ENCODE measurements around the gene HSPBP1. TPM values are rescaled to one million over a fixed set of nuclear protein-coding genes. Genes with fewer than 3 reads are reported as not detected.
"Not testable (repeated sequence)": the region's sequence is repeated elsewhere in the genome, so short reads cannot be mapped to it uniquely, and the experiment has no call there.

The HSPBP1 gene
- total and polyA plus RNA-seq, 2 of the 4 experiments (the other 2 are of a cell fraction): 21.0 to 43.2 TPM

DNA sequence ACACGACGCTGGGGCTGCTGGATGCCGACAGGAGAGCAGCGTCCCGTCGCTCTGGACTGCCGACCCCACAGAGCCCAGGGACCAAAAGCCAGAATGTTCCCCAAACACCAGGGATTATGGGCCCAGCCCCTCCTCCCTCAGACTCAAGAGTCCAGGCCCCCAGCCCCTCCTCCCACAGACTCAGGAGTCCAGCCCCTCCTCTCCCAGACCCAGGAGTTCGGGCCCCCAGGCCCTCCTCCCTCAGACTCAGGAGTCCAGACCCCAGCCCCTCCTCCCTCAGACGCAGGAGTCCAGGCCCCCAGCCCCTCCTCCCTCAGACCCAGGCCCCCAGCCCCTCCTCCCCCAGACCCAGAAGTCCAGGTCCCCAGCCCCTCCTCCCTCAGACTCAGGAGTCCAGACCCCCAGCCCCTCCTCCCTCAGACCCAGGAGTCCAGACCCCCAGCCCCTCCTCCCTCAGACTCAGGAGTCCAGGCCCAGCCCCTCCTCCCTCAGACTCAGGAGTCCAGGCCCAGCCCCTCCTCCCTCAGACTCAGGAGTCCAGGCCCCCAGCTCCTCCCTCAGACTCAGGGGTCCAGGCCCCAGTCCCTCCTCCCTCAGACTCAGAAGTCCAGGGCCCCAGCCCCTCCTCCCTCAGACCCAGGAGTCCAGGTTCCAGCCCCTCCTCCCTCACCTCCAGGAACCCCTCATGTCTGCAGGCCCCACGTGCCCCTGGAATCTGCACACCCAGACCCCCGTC is 55.1 kb downstream of the HSPBP1 start:
- H3K27ac ChIP-seq (ENCODE audit: insufficient read depth, low read length); H2BK5ac ChIP-seq (ENCODE audit: low read depth, low read length, poor library complexity, severe bottlenecking); dilution Hi-C loops (cut with HindIII; ENCODE audit: low sequenced_read_pairs, unreplicated experiment): not testable (repeated sequence)

More for the DNA sequence above, 55.1 kb downstream of the HSPBP1 start:
- H2BK15ac ChIP-seq (ENCODE audit: low read depth, low read length); H3K9ac ChIP-seq (ENCODE audit: low read depth, low read length); H3K4me2 ChIP-seq (ENCODE audit: low read depth, low read length); H4K5ac ChIP-seq (ENCODE audit: low read depth, low read length); DNase-seq; H4K8ac ChIP-seq (ENCODE audit: low read depth in 2 of 2, low read length in 2 of 2); H4K91ac ChIP-seq (ENCODE audit: insufficient read depth, low read depth, low read length); H3K4me1 ChIP-seq (ENCODE audit: control insufficient read depth, insufficient read depth, low read length); POLR2A ChIA-PET (ENCODE audit: unreplicated experiment); H2AK9ac ChIP-seq (replicated peaks; ENCODE audit: low read depth, low read length, poor library complexity); H2AK5ac ChIP-seq (ENCODE audit: low read depth, low read length); H3K79me1 ChIP-seq (ENCODE audit: low read depth in 1 of 2, low read length in 2 of 2); H3K4me3 ChIP-seq (ENCODE audit: insufficient read depth, low read depth, low read length); H3K18ac ChIP-seq (ENCODE audit: low read depth, low read length); H3K9me1 ChIP-seq (ENCODE audit: insufficient read depth, low read length); CTCF ChIA-PET; H3K14ac ChIP-seq (replicated peaks; ENCODE audit: low read depth, low read length); H3K4ac ChIP-seq (ENCODE audit: low read depth, low read length); H3K23ac ChIP-seq (ENCODE audit: low read depth, low read length); H3K27me3 ChIP-seq (ENCODE audit: control insufficient read depth, insufficient read depth, low read length); ATAC-seq (ENCODE audit: low read depth); H2BK120ac ChIP-seq (ENCODE audit: low read depth, low read length); H2BK20ac ChIP-seq (ENCODE audit: low read depth, low read length); H3K56ac ChIP-seq (ENCODE audit: extremely low read depth, insufficient read depth, low read length); BruUV-seq (replicated peaks); H3K9me3 ChIP-seq (ENCODE audit: control insufficient read depth, insufficient read depth, low read length); H2AFZ ChIP-seq (replicated peaks; ENCODE audit: low read length, poor library complexity); intact Hi-C loops (cut with micrococcal nuclease): not testable (repeated sequence)
- peaks cover 24% of the 10 kb centered on the region for H3K36me3 ChIP-seq (ENCODE audit: control insufficient read depth, insufficient read depth, low read length)
- H4K20me1 ChIP-seq (ENCODE audit: insufficient read depth, low read length): peaks cover 11% of the 10 kb centered on the region
- in situ Hi-C loops (cut with MboI; ENCODE audit: low sequenced_read_pairs): loop anchor here (5.0 kb wide), 1 partner anchor 32 kb away; the partner anchor contains the start of gene PPP6R1
- WGBS, 2 experiments (ENCODE audit: extremely low coverage in 2 of 2, insufficient read length in 1 of 2): no CpG with 5 or more reads among the region's 11 CpGs
